ENCODE data around the gene EXOC4. TPM values are rescaled to one million over a fixed set of nuclear protein-coding genes. Genes with fewer than 3 reads are reported as not detected.

Gene EXOC4
- total and polyA plus RNA-seq, 2 of the 8 experiments (the other 6 are each of a cell fraction or from before 2014, with no cell fraction given), result 27.0 to 67.3 TPM

DNA sequence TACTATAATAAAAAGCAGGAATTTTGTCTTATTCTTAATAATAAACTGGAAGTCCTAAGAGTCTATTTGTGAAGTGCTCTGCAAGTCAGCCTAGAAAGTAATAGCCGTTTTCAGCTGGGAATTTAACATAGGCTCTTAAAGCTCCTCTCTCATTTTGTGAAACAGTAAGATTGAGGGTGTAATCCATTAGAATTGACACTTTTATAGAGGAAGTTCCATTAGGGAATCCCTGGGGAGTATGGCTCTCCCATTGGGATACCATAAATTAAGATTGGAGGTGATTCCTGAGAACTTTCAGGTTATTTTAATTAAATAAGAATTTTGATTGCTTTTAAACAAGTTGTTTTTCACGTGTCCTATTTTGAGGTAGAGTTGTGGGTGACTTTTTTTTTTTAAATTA lies 68.0 kb downstream of the EXOC4 start:
- TF ChIP-seq USF2 (IDR thresholded peaks at IDR 0.05; ENCODE audit: low read length), result no peak
- TF ChIP-seq SIRT6 (IDR thresholded peaks at IDR 0.05; ENCODE audit: low read length), result no peak
- no peak for TF ChIP-seq TBP (IDR thresholded peaks at IDR 0.05; ENCODE audit: low read depth, low read length)
- no peak for TF ChIP-seq CTCF (IDR thresholded peaks at IDR 0.05; ENCODE audit: control extremely low read depth in 1 of 3, insufficient read depth in 1 of 3, low read depth in 1 of 3, low read length in 3 of 3)
- TF ChIP-seq BCL11A (IDR thresholded peaks at IDR 0.05; ENCODE audit: low read depth in 2 of 2, low read length in 2 of 2), result no peak
- TF ChIP-seq SP2 (IDR thresholded peaks at IDR 0.05; ENCODE audit: low read length), result no peak
- TF ChIP-seq KDM4A (IDR thresholded peaks at IDR 0.05; ENCODE audit: low read depth, low read length, severe bottlenecking), result no peak
- no peak for TF ChIP-seq YY1 (IDR thresholded peaks at IDR 0.05; ENCODE audit: low read depth, low read length)
- CTCF ChIA-PET (ENCODE audit: partially characterized antibody), result interaction anchor here (0.8 kb wide), 1 partner anchor 641 kb away, joined by 4 read pairs; no protein-coding TSS in a partner anchor
- FAIRE-seq, result no peak

More for the DNA sequence above, 68.0 kb downstream of the EXOC4 start:
- no peak overlapping the region for H2BK120ac ChIP-seq (replicated peaks; ENCODE audit: low read depth, low read length)
- no peak for DNase-seq (ENCODE audit: low read depth in 1 of 2, low spot score in 2 of 2)
- H4K20me1 ChIP-seq (replicated peaks in 1 of 2; ENCODE audit: control insufficient read depth in 1 of 2, insufficient read depth in 2 of 2, low read length in 2 of 2), result no peaks in the 10 kb centered on the region
- H4K91ac ChIP-seq (replicated peaks; ENCODE audit: insufficient read length, low read length), result no peak overlapping the region
- H3K79me1 ChIP-seq (ENCODE audit: low read depth, low read length), result no peaks in the 10 kb centered on the region
- H3K4ac ChIP-seq (replicated peaks; ENCODE audit: insufficient read length, low read depth, low read length), result no peak overlapping the region
- H3K23ac ChIP-seq (ENCODE audit: insufficient read length), result no peak overlapping the region
- no peak overlapping the region for H3K4me2 ChIP-seq (ENCODE audit: insufficient read depth in 1 of 2, low read depth in 2 of 2, low read length in 2 of 2)
- H3K9me3 ChIP-seq (ENCODE audit: insufficient read depth in 2 of 2, low read depth in 1 of 2, low read length in 1 of 2), result no peaks in the 10 kb centered on the region
- no peak overlapping the region for H3K18ac ChIP-seq (ENCODE audit: extremely low read depth, low read length)
- WGBS, 2 experiments (ENCODE audit: extremely low coverage in 1 of 2, insufficient coverage in 1 of 2, insufficient read length in 1 of 2, insufficient replicate concordance in 2 of 2, low coverage in 1 of 2, low lambda C conversion rate in 2 of 2, missing lambda C conversion rate in 1 of 2), result 96% methylated on average over 2 of the region's 2 CpGs; no CpG with 5 or more reads in 1 of the 2 experiments
- POLR2A ChIA-PET (ENCODE audit: partially characterized antibody), result no interaction called here
- no peak overlapping the region for H3K27ac ChIP-seq (ENCODE audit: low read depth, low read length)
- H4K5ac ChIP-seq (ENCODE audit: insufficient read length, low read depth, low read length), result no peak overlapping the region
- H2AK5ac ChIP-seq (ENCODE audit: low read depth, low read length), result no peak overlapping the region
- H2BK20ac ChIP-seq (ENCODE audit: low read length), result no peak overlapping the region
- H3K14ac ChIP-seq (ENCODE audit: insufficient read length), result no peak overlapping the region
- H2AFZ ChIP-seq (ENCODE audit: low read length), result no peak overlapping the region
- H3K36me3 ChIP-seq (ENCODE audit: control insufficient read depth in 2 of 4, insufficient read depth in 4 of 4, low read length in 3 of 4), result peaks cover 0 to 21% (median 3%) of the 10 kb centered on the region in 4 experiments; a peak in 4 of 8 replicates
- no peaks in the 10 kb centered on the region for H3K4me1 ChIP-seq (replicated peaks in 1 of 4; ENCODE audit: control insufficient read depth in 3 of 4, insufficient read depth in 4 of 4, low read length in 3 of 4)
- H3K27me3 ChIP-seq (replicated peaks in 1 of 4; ENCODE audit: control insufficient read depth in 3 of 4, extremely low read depth in 1 of 4, insufficient read depth in 3 of 4, low read length in 3 of 4), result no peaks in the 10 kb centered on the region
- no peak overlapping the region for H3K9ac ChIP-seq (replicated peaks in 1 of 4; ENCODE audit: extremely low read depth in 1 of 4, low read depth in 3 of 4, low read length in 3 of 4)
- H3K23me2 ChIP-seq (ENCODE audit: low read depth, low read length), result no peaks in the 10 kb centered on the region
- no peak overlapping the region for H4K8ac ChIP-seq (ENCODE audit: extremely low read depth, insufficient read depth, low read length)
- no peak overlapping the region for H3K56ac ChIP-seq (replicated peaks; ENCODE audit: insufficient read length, low read depth, low read length)
- H3K79me2 ChIP-seq (ENCODE audit: control insufficient read depth in 1 of 2, insufficient read depth in 2 of 2, low read length in 2 of 2), result no peaks in the 10 kb centered on the region
- no peak overlapping the region for H2BK5ac ChIP-seq (ENCODE audit: low read depth, low read length)
- H3K4me3 ChIP-seq (ENCODE audit: extremely low read depth in 1 of 4, insufficient read depth in 2 of 4, low read depth in 3 of 4, low read length in 4 of 4), result no peak overlapping the region
- no peak overlapping the region for H2BK15ac ChIP-seq (ENCODE audit: low read length)
- H2BK12ac ChIP-seq (ENCODE audit: low read depth, low read length), result no peak overlapping the region
